Esophagus squamous epithelium (tissue), 5 donors: Measurements from ENCODE around the gene PTPRG. TPM values are rescaled to one million over a fixed set of nuclear protein-coding genes. Genes with fewer than 3 reads are reported as not detected.

Experiments
- DNase-seq: peaks from one replicate; lab custom pipeline; 2025; lab: John Stamatoyannopoulos, UW
- H3K27ac ChIP-seq, 4 donors: fragments of 200-600 bp; sonication (generic); one replicate each; pipeline ENCODE4 v1.5.1; 2016 to 2019; ENCODE audit warnings: mild to moderate bottlenecking in 1 of 4
- H3K27me3 ChIP-seq, 4 donors: fragments of 200-600 bp; sonication (generic); 1 replicate in 3 of 4; 2 replicates in 1 of 4; pipeline versions ENCODE4 v1.5.1 to v1.6.0; 2017 to 2021; ENCODE audit warnings: antibody characterized with exemption in 1 of 4
- H3K36me3 ChIP-seq, 3 donors: fragments of 200-600 bp; sonication (generic); one replicate each; pipeline ENCODE4 v1.5.1; 2016 to 2019
- H3K4me1 ChIP-seq, 3 donors: fragments of 200-600 bp; sonication (generic); one replicate each; pipeline ENCODE4 v1.5.1; 2017 to 2019
- H3K4me3 ChIP-seq, 4 donors: fragments of 200-600 bp; sonication (generic); 1 replicate in 3 of 4; 2 replicates in 1 of 4; pipeline ENCODE4 v1.5.1; 2016 to 2019; ENCODE audit warnings: mild to moderate bottlenecking in 2 of 4, moderate library complexity in 1 of 4
- H3K9me3 ChIP-seq, 3 donors: fragments of 200-600 bp; sonication (generic); one replicate each; pipeline ENCODE4 v1.5.1; 2016 to 2019
- CTCF ChIP-seq, 6 experiments: fragments of 450-650 bp in 4 of 6; fragments of 200-600 bp in 2 of 6; sonication (generic) in 2 of 6; IDR thresholded peaks; one replicate each; pipeline ENCODE4 v1.5.1; 2016 to 2019; ENCODE audit warnings: antibody characterized with exemption in 6 of 6, mild to moderate bottlenecking in 4 of 6, moderate library complexity in 4 of 6
- POLR2A ChIP-seq, 4 donors: fragments of 450-650 bp; IDR thresholded peaks; one replicate each; pipeline ENCODE4 v1.6.1; 2017; ENCODE audit warnings: antibody characterized with exemption in 4 of 4, mild to moderate bottlenecking in 4 of 4, moderate library complexity in 3 of 4
- WGBS, 2 donors: methylation state at CpG; one replicate each; pipeline ENCODE4 v1.1.5; 2018; 5-methylcytosine and 5-hydroxymethylcytosine counted together
- intact Hi-C: fragments of 100-400 bp; cut with DNase I; formaldehyde crosslinking; loops from one replicate; pipeline ENCODE4 v1.15.0; 2022
- total RNA-seq, 4 donors: library from RNA; depleted of rRNA; stranded (reverse); fragments of >200 nt; gene quantifications; one replicate each; pipeline ENCODE4 v1.1.0, GENCODE V29; 2016
- donor health status: DM: yes; HTN: yes; CAD: no.

Gene PTPRG
- total RNA-seq, 4 donors from 2014 or later: 3.7 to 42.2 (median 15.2) TPM

- Histone ChIP-seq H3K27me3 (no peaks in the 10 kb centered on the region), H3K36me3 (no peaks in the 10 kb centered on the region), H3K27ac (no peak overlapping the region), H3K9me3 (no peaks in the 10 kb centered on the region), H3K4me1 (peaks cover 0 to 6% (median 0%) of the 10 kb centered on the region in 3 donors), H3K4me3 (no peak overlapping the region)
- TF ChIP-seq CTCF (IDR thresholded peaks at IDR 0.05) (no peak), POLR2A (IDR thresholded peaks at IDR 0.05) (no peak)
- intact Hi-C loops: no loop called here
- no peak for DNase-seq
- WGBS, 2 donors: 75 to 76% methylated on average over 1 to 3 of the region's 3 CpGs
Observed at GRCh38 chr3:61789861-61790260, 228.5 kb downstream of the PTPRG start.

GRCh38 chr3:61790411-61790810, 229.0 kb downstream of the PTPRG start:
- no peaks in the 10 kb centered on the region for H3K9me3 ChIP-seq
- H3K27ac ChIP-seq: no peak overlapping the region
- no peaks in the 10 kb centered on the region for H3K27me3 ChIP-seq
- TF ChIP-seq CTCF (IDR thresholded peaks at IDR 0.05) (no peak), POLR2A (IDR thresholded peaks at IDR 0.05) (no peak)
- no peaks in the 10 kb centered on the region for H3K36me3 ChIP-seq
- DNase-seq: no peak
- H3K4me3 ChIP-seq: no peak overlapping the region
- intact Hi-C loops: no loop called here
- H3K4me1 ChIP-seq: peaks cover 0 to 6% (median 0%) of the 10 kb centered on the region in 3 donors

DNA sequence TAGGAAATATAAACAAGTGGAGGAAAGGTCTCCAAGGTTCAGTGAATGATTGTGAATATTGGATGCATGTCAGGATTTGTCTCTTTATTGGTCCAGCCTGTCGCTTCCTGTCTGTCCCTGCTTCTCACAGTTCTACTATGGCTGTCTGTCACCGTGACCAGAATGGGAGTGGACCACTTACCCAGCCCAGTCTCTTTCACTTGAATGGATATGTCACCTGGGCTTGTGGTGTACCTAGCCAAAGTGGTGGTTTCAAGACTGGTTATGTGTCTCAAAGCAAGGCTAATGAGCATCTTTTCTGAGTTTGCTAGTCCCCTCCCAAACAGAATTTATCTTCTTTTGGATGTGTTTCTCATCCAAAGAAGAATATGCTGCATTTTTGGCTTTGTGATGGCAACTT, 231.7 kb downstream of the PTPRG start:
- Histone ChIP-seq H3K4me1 (peaks cover 0 to 10% (median 0%) of the 10 kb centered on the region in 3 donors), H3K27ac (no peak overlapping the region), H3K36me3 (no peaks in the 10 kb centered on the region), H3K9me3 (no peaks in the 10 kb centered on the region), H3K27me3 (no peaks in the 10 kb centered on the region), H3K4me3 (no peak overlapping the region)
- intact Hi-C loops: no loop called here
- no peak for TF ChIP-seq POLR2A (IDR thresholded peaks at IDR 0.05)
- TF ChIP-seq CTCF (IDR thresholded peaks at IDR 0.05): no peak
- DNase-seq: no peak
- WGBS, 2 donors: 75 to 88% methylated on average over 2 of the region's 2 CpGs

- H3K27me3 ChIP-seq: no peaks in the 10 kb centered on the region
- TF ChIP-seq CTCF (IDR thresholded peaks at IDR 0.05): no peak
- TF ChIP-seq POLR2A (IDR thresholded peaks at IDR 0.05): no peak
- intact Hi-C loops: no loop called here
- H3K4me3 ChIP-seq: no peak overlapping the region
- no peaks in the 10 kb centered on the region for H3K36me3 ChIP-seq
- no peaks in the 10 kb centered on the region for H3K9me3 ChIP-seq
- peaks cover 0 to 10% (median 0%) of the 10 kb centered on the region in 3 donors for H3K4me1 ChIP-seq
- no peak for DNase-seq
- H3K27ac ChIP-seq: no peak overlapping the region
Observed at GRCh38 chr3:61793521-61793920, 232.2 kb downstream of the PTPRG start.

DNA sequence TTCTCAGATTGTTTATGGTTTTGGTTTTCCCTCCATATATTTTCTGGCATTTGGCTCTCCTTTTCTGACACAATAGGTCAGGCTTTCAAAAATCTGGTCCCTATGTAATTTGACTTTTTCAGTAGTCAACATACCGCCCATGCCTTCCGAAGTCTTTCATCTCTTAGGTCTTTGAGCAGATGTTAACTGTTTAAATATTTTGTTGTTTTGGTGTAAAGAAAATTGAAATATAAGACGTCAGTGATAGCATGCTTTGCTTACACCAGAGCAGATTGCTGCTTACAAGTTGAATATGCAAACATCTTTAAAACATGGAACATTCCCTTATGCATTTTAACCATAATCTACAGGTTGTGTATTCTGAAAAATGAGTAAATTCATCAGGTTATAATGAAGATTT, 233.0 kb downstream of the PTPRG start:
- Histone ChIP-seq H3K4me1 (peaks cover 0 to 10% (median 0%) of the 10 kb centered on the region in 3 donors), H3K27me3 (no peaks in the 10 kb centered on the region), H3K9me3 (no peaks in the 10 kb centered on the region), H3K27ac (no peak overlapping the region), H3K4me3 (no peak overlapping the region), H3K36me3 (no peaks in the 10 kb centered on the region)
- TF ChIP-seq POLR2A (IDR thresholded peaks at IDR 0.05) (no peak), CTCF (IDR thresholded peaks at IDR 0.05) (no peak)
- intact Hi-C loops: no loop called here
- DNase-seq: no peak
- 86 to 90% methylated on average over 3 of the region's 3 CpGs for WGBS, 2 donors
